D721Med (cell line): ENCODE measurements around the gene R3HDM1.

ENCODE experiments used
- DNase-seq: peaks from one replicate; pipeline ENCODE4 v3.0.0; 2011; ENCODE audit warnings: low spot score; ENCODE audit not compliant: insufficient read length
- FAIRE-seq: peaks from 2 replicates; lab custom pipeline; 2011; peaks lifted over from hg19 to GRCh38; lab: Jason Lieb, UNC
- TF ChIP-seq, protein P1 (sequence below): IDR thresholded peaks from 2 replicates; pipeline ENCODE4 v1.5.1; 2012; ENCODE audit warnings: mild to moderate bottlenecking, control low read depth; ENCODE audit not compliant: insufficient read depth; ENCODE audit errors: missing control alignments

Gene R3HDM1

DNA sequence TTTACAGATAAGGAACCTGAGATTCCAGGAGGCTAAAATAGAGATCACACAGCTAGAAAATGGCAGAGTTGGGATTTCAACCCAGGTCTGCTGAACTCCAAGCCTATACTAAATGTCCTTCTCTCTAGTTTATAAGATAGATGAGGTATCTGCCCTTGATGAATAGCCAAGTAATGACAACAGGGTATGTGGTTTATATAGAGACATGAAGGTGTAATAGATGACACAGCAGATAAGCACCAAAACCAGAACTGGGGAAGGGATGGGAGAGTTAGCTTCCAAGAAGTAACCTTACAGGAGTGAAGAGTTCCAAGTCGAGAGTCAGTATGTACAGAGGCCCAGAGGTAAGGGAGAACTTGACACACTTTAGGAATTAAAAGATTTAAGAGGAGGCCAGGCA is 105.7 kb downstream of the R3HDM1 start:
- DNase-seq (no peak), FAIRE-seq (no peak)
- TF ChIP-seq, protein P1, sequence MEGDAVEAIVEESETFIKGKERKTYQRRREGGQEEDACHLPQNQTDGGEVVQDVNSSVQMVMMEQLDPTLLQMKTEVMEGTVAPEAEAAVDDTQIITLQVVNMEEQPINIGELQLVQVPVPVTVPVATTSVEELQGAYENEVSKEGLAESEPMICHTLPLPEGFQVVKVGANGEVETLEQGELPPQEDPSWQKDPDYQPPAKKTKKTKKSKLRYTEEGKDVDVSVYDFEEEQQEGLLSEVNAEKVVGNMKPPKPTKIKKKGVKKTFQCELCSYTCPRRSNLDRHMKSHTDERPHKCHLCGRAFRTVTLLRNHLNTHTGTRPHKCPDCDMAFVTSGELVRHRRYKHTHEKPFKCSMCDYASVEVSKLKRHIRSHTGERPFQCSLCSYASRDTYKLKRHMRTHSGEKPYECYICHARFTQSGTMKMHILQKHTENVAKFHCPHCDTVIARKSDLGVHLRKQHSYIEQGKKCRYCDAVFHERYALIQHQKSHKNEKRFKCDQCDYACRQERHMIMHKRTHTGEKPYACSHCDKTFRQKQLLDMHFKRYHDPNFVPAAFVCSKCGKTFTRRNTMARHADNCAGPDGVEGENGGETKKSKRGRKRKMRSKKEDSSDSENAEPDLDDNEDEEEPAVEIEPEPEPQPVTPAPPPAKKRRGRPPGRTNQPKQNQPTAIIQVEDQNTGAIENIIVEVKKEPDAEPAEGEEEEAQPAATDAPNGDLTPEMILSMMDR: no peak

DNA sequence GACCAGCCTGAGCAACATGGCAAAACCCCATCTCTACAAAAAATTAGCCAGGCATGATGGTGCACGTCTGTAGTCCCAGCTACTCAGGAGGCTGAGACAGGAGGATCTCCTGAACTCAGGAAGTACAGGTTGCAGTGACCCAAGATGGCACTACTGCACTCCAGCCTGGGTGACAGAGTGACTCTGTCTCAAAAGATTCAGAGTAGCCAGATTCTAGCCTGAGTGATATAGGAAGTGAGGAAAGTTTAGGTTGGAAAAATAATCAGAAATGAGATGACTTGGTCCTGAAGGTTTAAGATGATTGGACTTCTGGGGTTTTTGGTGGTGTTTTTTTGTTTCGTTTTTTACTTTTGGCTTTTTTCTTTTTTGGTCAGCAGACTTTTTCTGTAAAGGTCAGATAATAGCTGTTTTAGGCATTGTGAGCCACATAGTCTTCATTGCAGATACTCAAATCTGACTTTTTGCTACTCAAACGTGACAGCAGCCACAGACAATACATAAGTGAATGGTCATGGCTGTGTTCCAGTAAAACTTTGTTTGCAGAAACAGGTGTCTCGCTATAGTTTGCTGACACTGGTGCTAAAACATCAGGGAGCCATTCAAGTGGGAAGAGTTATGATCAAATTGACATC is 106.3 kb downstream of the R3HDM1 start:
- DNase-seq (no peak), FAIRE-seq (no peak)
- TF ChIP-seq, protein P1: no peak

DNA sequence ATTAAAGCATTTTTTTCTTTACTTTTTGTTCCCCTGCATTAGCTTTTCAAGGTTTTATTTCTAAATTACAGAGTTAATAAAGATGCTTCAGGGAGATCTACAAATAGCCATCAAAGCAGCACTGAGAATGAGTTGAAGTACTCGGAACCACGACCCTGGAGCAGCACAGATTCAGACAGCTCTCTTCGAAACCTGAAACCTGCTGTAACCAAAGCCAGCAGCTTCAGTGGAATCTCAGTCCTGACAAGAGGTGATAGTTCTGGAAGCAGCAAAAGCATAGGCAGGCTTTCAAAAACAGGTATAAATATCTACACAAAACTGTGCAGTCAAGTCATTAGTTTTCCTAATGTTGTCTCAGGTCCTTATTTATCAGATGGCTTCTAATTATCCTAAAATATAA is 107.5 kb downstream of the R3HDM1 start:
- FAIRE-seq (no peak), DNase-seq (no peak)
- TF ChIP-seq, protein P1: no peak

DNA sequence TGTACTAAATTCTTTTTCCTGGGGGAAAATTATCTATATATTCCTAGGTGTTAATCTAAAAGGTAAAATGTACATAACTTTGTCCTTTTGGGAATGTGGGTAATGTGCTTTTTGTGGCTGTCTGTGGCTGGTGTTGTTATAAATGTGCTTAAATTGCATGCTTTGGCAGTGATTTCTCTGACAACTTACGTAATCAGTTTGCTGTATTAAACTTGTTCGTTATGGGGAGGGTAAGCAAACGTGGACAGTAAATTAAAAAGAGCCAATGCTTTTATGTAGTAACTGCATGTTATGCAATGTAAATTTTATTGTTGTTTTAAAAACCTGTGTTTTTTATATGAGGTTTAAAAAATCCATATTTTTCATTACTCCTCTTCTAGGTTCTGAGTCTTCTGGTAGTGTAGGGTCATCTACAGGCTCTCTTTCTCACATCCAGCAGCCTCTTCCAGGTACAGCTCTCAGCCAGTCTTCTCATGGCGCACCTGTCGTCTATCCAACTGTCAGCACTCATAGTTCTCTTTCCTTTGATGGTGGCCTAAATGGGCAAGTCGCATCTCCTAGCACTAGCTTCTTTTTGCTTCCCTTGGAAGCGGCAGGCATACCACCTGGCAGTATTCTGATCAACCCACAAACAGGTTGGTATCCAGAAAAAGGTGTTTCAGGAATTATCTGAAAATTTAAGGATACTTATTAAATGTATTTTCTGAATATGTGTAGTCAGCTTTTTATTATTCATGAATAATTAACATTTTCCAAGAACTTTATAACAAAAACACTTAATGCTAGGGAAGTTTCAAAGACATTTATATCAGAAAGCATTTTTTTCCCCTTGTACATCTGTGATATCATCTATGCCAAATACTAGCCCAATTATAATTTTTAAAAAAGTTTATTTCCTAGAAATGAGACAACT is 110.1 kb downstream of the R3HDM1 start:
- DNase-seq (no peak), FAIRE-seq (no peak)
- TF ChIP-seq, protein P1: no peak

DNA sequence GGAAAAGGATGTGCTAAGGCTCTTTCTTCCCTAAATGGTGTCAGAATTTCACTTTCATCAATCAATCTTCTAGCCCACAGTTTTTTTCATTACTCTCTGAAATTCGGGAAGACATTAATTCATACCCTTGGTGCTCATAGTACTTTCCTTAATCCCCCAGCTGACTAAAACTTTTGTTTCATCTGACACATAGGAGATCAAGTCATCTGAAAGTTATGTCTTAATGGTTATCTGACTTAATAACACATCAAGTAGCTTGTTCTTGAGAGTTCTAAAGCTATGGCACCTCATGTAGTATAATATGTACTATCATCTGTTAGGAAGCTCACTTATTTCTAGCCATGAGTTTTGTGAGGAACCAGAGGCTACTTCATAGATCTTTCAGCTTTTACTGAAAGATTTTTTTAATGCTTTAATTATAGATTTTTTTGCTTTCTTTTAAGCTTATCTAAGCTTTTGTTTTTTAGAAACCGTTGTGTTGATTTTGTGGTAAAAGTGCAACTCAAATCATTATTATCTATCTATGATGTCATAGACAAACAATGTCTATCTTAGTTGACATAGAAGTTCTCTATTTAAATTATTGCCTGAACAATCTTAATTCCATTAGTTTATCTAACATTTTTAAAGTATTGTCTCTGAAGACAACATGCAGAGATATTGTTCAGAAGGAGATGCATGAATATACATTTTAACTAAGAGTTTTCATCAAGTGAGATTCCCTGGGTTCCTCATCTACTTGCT is 116.7 kb downstream of the R3HDM1 start:
- no peak for FAIRE-seq
- no peak for DNase-seq

DNA sequence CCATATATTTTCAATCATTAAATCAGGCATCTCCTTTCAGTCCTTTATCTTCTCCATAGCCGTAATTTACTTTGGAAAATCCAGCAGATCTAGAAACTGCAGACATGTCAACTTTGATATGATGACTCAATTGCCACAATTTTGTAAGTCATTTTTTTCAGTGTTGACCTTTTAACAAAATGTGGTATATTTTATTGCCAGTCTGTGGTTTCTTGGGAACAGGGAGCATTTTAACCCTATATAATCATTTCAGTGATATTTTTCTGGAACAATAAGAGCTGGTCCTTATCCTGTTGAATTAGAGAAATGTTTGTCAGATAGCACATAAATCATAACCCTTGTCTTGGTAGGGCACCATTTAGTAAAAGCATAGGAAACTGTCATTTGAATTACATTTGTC is 119.4 kb downstream of the R3HDM1 start:
- FAIRE-seq (no peak), DNase-seq (no peak)
- TF ChIP-seq, protein P1: no peak

More for the DNA sequence above, 116.7 kb downstream of the R3HDM1 start:
- TF ChIP-seq, protein P1: no peak
